ENCODE results near the gene TSSK2. TPM values are rescaled to one million over a fixed set of nuclear protein-coding genes. Genes with fewer than 3 reads are reported as not detected.

The TSSK2 gene
- total and polyA plus RNA-seq, 2 of the 8 experiments (the other 6 are each of a cell fraction or from before 2014, with no cell fraction given), result not detected

DNA sequence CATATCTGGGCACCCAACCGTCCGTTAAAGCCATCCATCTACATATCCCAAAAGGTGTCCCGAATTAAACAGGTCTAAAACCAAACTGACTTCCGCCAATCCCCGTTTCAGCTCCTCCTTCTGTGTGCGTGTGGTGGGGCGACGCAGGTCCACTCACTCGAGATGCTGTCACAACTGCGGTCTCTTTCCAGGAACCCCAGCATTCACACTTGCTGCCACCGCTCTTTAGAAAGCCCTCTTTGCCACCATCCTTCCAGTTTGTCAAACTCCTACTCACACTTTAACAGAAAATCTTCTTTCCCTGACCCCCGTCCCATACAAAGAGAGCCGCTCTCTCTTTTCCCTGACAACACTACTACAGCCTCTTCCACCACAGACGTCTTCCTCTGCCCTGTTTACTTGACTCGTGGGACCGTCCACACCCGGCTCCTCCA lies 12.9 kb downstream of the TSSK2 start:
- Histone ChIP-seq H3K23me2 (ENCODE audit: low read depth, low read length) (peaks cover 6% of the 10 kb centered on the region; the same call in 1 of the 2 replicates), H2BK15ac (ENCODE audit: low read length) (no peak overlapping the region; the same call in 1 of the 2 replicates), H4K8ac (ENCODE audit: extremely low read depth, insufficient read depth, low read length) (peak overlapping the region; percentile 58; the same call in 1 of the 2 replicates), H3K4ac (replicated peaks; ENCODE audit: insufficient read length, low read depth, low read length) (no peak overlapping the region), H3K79me1 (ENCODE audit: low read depth, low read length) (no peaks in the 10 kb centered on the region; the same call in 1 of the 2 replicates), H2BK12ac (ENCODE audit: low read depth, low read length) (no peak overlapping the region), H2BK20ac (ENCODE audit: low read length) (no peak overlapping the region), H2AFZ (ENCODE audit: low read length) (no peak overlapping the region), H3K9ac (replicated peaks in 1 of 4; ENCODE audit: extremely low read depth in 1 of 4, low read depth in 3 of 4, low read length in 3 of 4) (peak overlapping the region; percentile 5 to 80 (median 70)), H3K4me1 (replicated peaks in 1 of 4; ENCODE audit: control insufficient read depth in 3 of 4, insufficient read depth in 4 of 4, low read length in 3 of 4) (peaks cover 0 to 12% (median 5%) of the 10 kb centered on the region in 4 experiments; a peak in 5 of 7 replicates), H3K79me2 (ENCODE audit: control insufficient read depth in 1 of 2, insufficient read depth in 2 of 2, low read length in 2 of 2) (peaks cover 0 to 10% of the 10 kb centered on the region in 2 experiments; a peak in 2 of 4 replicates), H3K23ac (ENCODE audit: insufficient read length) (no peak overlapping the region), H3K18ac (ENCODE audit: extremely low read depth, low read length) (no peak overlapping the region; the same call in 1 of the 2 replicates), H3K27ac (ENCODE audit: low read depth, low read length) (0 out of 2 replicates have a peak overlapping the region, but pooled peaks have one; percentile 59), H3K9me3 (ENCODE audit: insufficient read depth in 2 of 2, low read depth in 1 of 2, low read length in 1 of 2) (no peaks in the 10 kb centered on the region), H4K91ac (replicated peaks; ENCODE audit: insufficient read length, low read length) (no peak overlapping the region), H2AK5ac (ENCODE audit: low read depth, low read length) (no peak overlapping the region), H4K20me1 (replicated peaks in 1 of 2; ENCODE audit: control insufficient read depth in 1 of 2, insufficient read depth in 2 of 2, low read length in 2 of 2) (peaks cover 2% of the 10 kb centered on the region in 2 experiments), H3K14ac (ENCODE audit: insufficient read length) (no peak overlapping the region), H3K27me3 (replicated peaks in 1 of 4; ENCODE audit: control insufficient read depth in 3 of 4, extremely low read depth in 1 of 4, insufficient read depth in 3 of 4, low read length in 3 of 4) (peaks cover 16 to 29% (median 22%) of the 10 kb centered on the region in 4 experiments), H3K4me3 (ENCODE audit: extremely low read depth in 1 of 4, insufficient read depth in 2 of 4, low read depth in 3 of 4, low read length in 4 of 4) (peak overlapping the region; percentile 47 to 94 (median 92)), H3K36me3 (ENCODE audit: control insufficient read depth in 2 of 4, insufficient read depth in 4 of 4, low read length in 3 of 4) (peaks cover 4 to 25% (median 18%) of the 10 kb centered on the region in 4 experiments; a peak in 6 of 8 replicates), H2BK120ac (replicated peaks; ENCODE audit: low read depth, low read length) (no peak overlapping the region), H2BK5ac (ENCODE audit: low read depth, low read length) (0 out of 2 replicates have a peak overlapping the region, but pooled peaks have one; percentile 46), H3K56ac (replicated peaks; ENCODE audit: insufficient read length, low read depth, low read length) (no peak overlapping the region), H3K4me2 (ENCODE audit: insufficient read depth in 1 of 2, low read depth in 2 of 2, low read length in 2 of 2) (peak overlapping the region; percentile 78 to 84), H4K5ac (ENCODE audit: insufficient read length, low read depth, low read length) (no peak overlapping the region)
- TF ChIP-seq POU5F1 (IDR thresholded peaks at IDR 0.05; ENCODE audit: low read depth, low read length), result no peak
- TF ChIP-seq SAP30 (IDR thresholded peaks at IDR 0.05; ENCODE audit: insufficient read depth, insufficient replicate concordance, low read length), result peak; percentile 84
- ChIA-PET CTCF (ENCODE audit: partially characterized antibody) (interaction anchor here (0.6 to 5.0 kb wide), 18 partner anchors 9 to 1956 kb away, joined by 3 to 37 read pairs (median 4); partner anchors contain the start of genes DGCR2 and TSSK2), POLR2A (ENCODE audit: partially characterized antibody) (interaction anchor here (0.8 to 3.4 kb wide), 6 partner anchors 10 to 26 kb away, joined by 3 to 24 read pairs (median 4); partner anchors contain the start of genes DGCR2 and TSSK2)
- 15% methylated on average over 17 of the region's 17 CpGs; no CpG with 5 or more reads in 1 of the 2 experiments for WGBS, 2 experiments (ENCODE audit: extremely low coverage in 1 of 2, insufficient coverage in 1 of 2, insufficient read length in 1 of 2, insufficient replicate concordance in 2 of 2, low coverage in 1 of 2, low lambda C conversion rate in 2 of 2, missing lambda C conversion rate in 1 of 2)
- DNase-seq (ENCODE audit: low read depth in 1 of 2, low spot score in 2 of 2) (no peak), FAIRE-seq (no peak)

Measured in H1 (cell line).